Measurements from ENCODE around the gene ARHGAP1.

- peak; percentile 61 for TF ChIP-seq POLR2AphosphoS5 (IDR thresholded peaks at IDR 0.05; ENCODE audit: low read depth)
- TF ChIP-seq CTCF (IDR thresholded peaks at IDR 0.05; ENCODE audit: insufficient read depth, low read length): no peak
- peak; percentile 99 for TF ChIP-seq GABPA (IDR thresholded peaks at IDR 0.05; ENCODE audit: low read depth)
Measured at GRCh38 chr11:46700241-46701077, at the start of gene ARHGAP1, which contains the start of gene ZNF408.
